ENCODE measurements around the gene KCNAB3. TPM values are rescaled to one million over a fixed set of nuclear protein-coding genes. Genes with fewer than 3 reads are reported as not detected.

The KCNAB3 gene
- total and polyA plus RNA-seq, 4 donors, result 3.2 to 33.6 (median 15.4) TPM

- peaks cover 93% of the 10 kb centered on the region for H3K36me3 ChIP-seq (ENCODE audit: control insufficient read depth, insufficient read depth, low read length)
- no peaks in the 10 kb centered on the region for H3K27me3 ChIP-seq (ENCODE audit: control insufficient read depth, insufficient read depth, low read length)
- 99% methylated on average over 5 of the region's 9 CpGs for WGBS (ENCODE audit: insufficient coverage)
- no peak for DNase-seq (ENCODE audit: low read depth in 4 of 6, low spot score in 6 of 6)
- H3K9me3 ChIP-seq (ENCODE audit: control insufficient read depth, insufficient read depth, low read length), result no peaks in the 10 kb centered on the region
- H3K4me1 ChIP-seq (ENCODE audit: control insufficient read depth, insufficient read depth, low read length), result no peaks in the 10 kb centered on the region
- no peak overlapping the region for H3K27ac ChIP-seq (ENCODE audit: low read depth, low read length)
- no peak overlapping the region for H3K4me3 ChIP-seq (ENCODE audit: low read depth, low read length)
These were observed 14.7 kb upstream of the KCNAB3 start for GRCh38 chr17:7944326-7944725.

GRCh38 chr17:7943291-7943690, 13.6 kb upstream of the KCNAB3 start:
- H3K36me3 ChIP-seq (ENCODE audit: control insufficient read depth, insufficient read depth, low read length), result peaks cover 88% of the 10 kb centered on the region
- DNase-seq (ENCODE audit: low read depth in 4 of 6, low spot score in 6 of 6), result no peak
- H3K27me3 ChIP-seq (ENCODE audit: control insufficient read depth, insufficient read depth, low read length), result no peaks in the 10 kb centered on the region
- H3K27ac ChIP-seq (ENCODE audit: low read depth, low read length), result no peak overlapping the region
- no peaks in the 10 kb centered on the region for H3K9me3 ChIP-seq (ENCODE audit: control insufficient read depth, insufficient read depth, low read length)
- no peaks in the 10 kb centered on the region for H3K4me1 ChIP-seq (ENCODE audit: control insufficient read depth, insufficient read depth, low read length)
- WGBS (ENCODE audit: insufficient coverage), result 81% methylated on average over 13 of the region's 13 CpGs
- no peak overlapping the region for H3K4me3 ChIP-seq (ENCODE audit: low read depth, low read length)

- Histone ChIP-seq H3K27ac (ENCODE audit: low read depth, low read length) (no peak overlapping the region), H3K27me3 (ENCODE audit: control insufficient read depth, insufficient read depth, low read length) (no peaks in the 10 kb centered on the region), H3K9me3 (ENCODE audit: control insufficient read depth, insufficient read depth, low read length) (no peaks in the 10 kb centered on the region), H3K36me3 (ENCODE audit: control insufficient read depth, insufficient read depth, low read length) (peaks cover 79% of the 10 kb centered on the region), H3K4me3 (ENCODE audit: low read depth, low read length) (no peak overlapping the region), H3K4me1 (ENCODE audit: control insufficient read depth, insufficient read depth, low read length) (no peaks in the 10 kb centered on the region)
- WGBS (ENCODE audit: insufficient coverage), result 100% methylated on average over 4 of the region's 6 CpGs
- no peak for DNase-seq (ENCODE audit: low read depth in 4 of 6, low spot score in 6 of 6)
These were observed 11.1 kb upstream of the KCNAB3 start for GRCh38 chr17:7940743-7941142.

GRCh38 chr17:7940034-7940433, 10.4 kb upstream of the KCNAB3 start:
- Histone ChIP-seq H3K27ac (ENCODE audit: low read depth, low read length) (no peak overlapping the region), H3K27me3 (ENCODE audit: control insufficient read depth, insufficient read depth, low read length) (no peaks in the 10 kb centered on the region), H3K4me3 (ENCODE audit: low read depth, low read length) (no peak overlapping the region), H3K9me3 (ENCODE audit: control insufficient read depth, insufficient read depth, low read length) (no peaks in the 10 kb centered on the region), H3K36me3 (ENCODE audit: control insufficient read depth, insufficient read depth, low read length) (peaks cover 73% of the 10 kb centered on the region), H3K4me1 (ENCODE audit: control insufficient read depth, insufficient read depth, low read length) (no peaks in the 10 kb centered on the region)
- 100% methylated on average over 4 of the region's 4 CpGs for WGBS (ENCODE audit: insufficient coverage)
- DNase-seq (ENCODE audit: low read depth in 4 of 6, low spot score in 6 of 6), result no peak

GRCh38 chr17:7935859-7936258, 6.2 kb upstream of the KCNAB3 start:
- no peak overlapping the region for H3K27ac ChIP-seq (ENCODE audit: low read depth, low read length)

GRCh38 chr17:7932949-7933348, 3.3 kb upstream of the KCNAB3 start:
- peak in 2 of 6 donors; percentile 4 to 37 for DNase-seq (ENCODE audit: low read depth in 4 of 6, low spot score in 6 of 6)
- peaks cover 21% of the 10 kb centered on the region for H3K36me3 ChIP-seq (ENCODE audit: control insufficient read depth, insufficient read depth, low read length)
- no peaks in the 10 kb centered on the region for H3K9me3 ChIP-seq (ENCODE audit: control insufficient read depth, insufficient read depth, low read length)
- peaks cover 48% of the 10 kb centered on the region for H3K4me1 ChIP-seq (ENCODE audit: control insufficient read depth, insufficient read depth, low read length)
- peak overlapping the region; percentile 71 for H3K27ac ChIP-seq (ENCODE audit: low read depth, low read length)
- peak overlapping the region; percentile 91 for H3K4me3 ChIP-seq (ENCODE audit: low read depth, low read length)
- 0% methylated on average over 9 of the region's 16 CpGs for WGBS (ENCODE audit: insufficient coverage)
- no peaks in the 10 kb centered on the region for H3K27me3 ChIP-seq (ENCODE audit: control insufficient read depth, insufficient read depth, low read length)

More at GRCh38 chr17:7935859-7936258, 6.2 kb upstream of the KCNAB3 start:
- peaks cover 36% of the 10 kb centered on the region for H3K36me3 ChIP-seq (ENCODE audit: control insufficient read depth, insufficient read depth, low read length)
- no peaks in the 10 kb centered on the region for H3K27me3 ChIP-seq (ENCODE audit: control insufficient read depth, insufficient read depth, low read length)
- no peaks in the 10 kb centered on the region for H3K9me3 ChIP-seq (ENCODE audit: control insufficient read depth, insufficient read depth, low read length)
- H3K4me3 ChIP-seq (ENCODE audit: low read depth, low read length), result no peak overlapping the region
- no peak for DNase-seq (ENCODE audit: low read depth in 4 of 6, low spot score in 6 of 6)
- peaks cover 24% of the 10 kb centered on the region for H3K4me1 ChIP-seq (ENCODE audit: control insufficient read depth, insufficient read depth, low read length)

- H3K4me1 ChIP-seq (ENCODE audit: control insufficient read depth, insufficient read depth, low read length), result peaks cover 48% of the 10 kb centered on the region
- peaks cover 21% of the 10 kb centered on the region for H3K36me3 ChIP-seq (ENCODE audit: control insufficient read depth, insufficient read depth, low read length)
- H3K27ac ChIP-seq (ENCODE audit: low read depth, low read length), result peak overlapping the region; percentile 71
- 0% methylated on average over 17 of the region's 17 CpGs for WGBS (ENCODE audit: insufficient coverage)
- no peak for DNase-seq (ENCODE audit: low read depth in 4 of 6, low spot score in 6 of 6)
- H3K4me3 ChIP-seq (ENCODE audit: low read depth, low read length), result peak overlapping the region; percentile 91
- no peaks in the 10 kb centered on the region for H3K9me3 ChIP-seq (ENCODE audit: control insufficient read depth, insufficient read depth, low read length)
- no peaks in the 10 kb centered on the region for H3K27me3 ChIP-seq (ENCODE audit: control insufficient read depth, insufficient read depth, low read length)
These were observed 2.8 kb upstream of the KCNAB3 start for GRCh38 chr17:7932483-7932891.

- H3K27me3 ChIP-seq (ENCODE audit: control insufficient read depth, insufficient read depth, low read length), result no peaks in the 10 kb centered on the region
- under 1% methylated on average over 52 of the region's 55 CpGs for WGBS (ENCODE audit: insufficient coverage)
These were observed 2.2 kb upstream of the KCNAB3 start, which contains the start of the genes CNTROB and TRAPPC1 for GRCh38 chr17:7931709-7932482. Gene CNTROB (plus strand): TSS chr17:7932206. CDS start chr17:7933080, 874 bp downstream. Gene TRAPPC1 (minus strand): TSS chr17:7931946. CDS start chr17:7931829, 117 bp downstream.

GRCh38 chr17:7930841-7931631, 1.4 kb upstream of the KCNAB3 start:
- H3K27ac ChIP-seq (ENCODE audit: low read depth, low read length), result peak overlapping the region; percentile 58
- no peaks in the 10 kb centered on the region for H3K27me3 ChIP-seq (ENCODE audit: control insufficient read depth, insufficient read depth, low read length)
- peaks cover 48% of the 10 kb centered on the region for H3K4me1 ChIP-seq (ENCODE audit: control insufficient read depth, insufficient read depth, low read length)
- no peaks in the 10 kb centered on the region for H3K9me3 ChIP-seq (ENCODE audit: control insufficient read depth, insufficient read depth, low read length)
- H3K36me3 ChIP-seq (ENCODE audit: control insufficient read depth, insufficient read depth, low read length), result peaks cover 9% of the 10 kb centered on the region
- no peak for DNase-seq (ENCODE audit: low read depth in 4 of 6, low spot score in 6 of 6)
- WGBS (ENCODE audit: insufficient coverage), result 46% methylated on average over 15 of the region's 20 CpGs
- peak overlapping the region; percentile 91 for H3K4me3 ChIP-seq (ENCODE audit: low read depth, low read length)

More at GRCh38 chr17:7931709-7932482, 2.2 kb upstream of the KCNAB3 start, which contains the start of the genes CNTROB and TRAPPC1:
- peak; percentile 97 to 100 (median 98) for DNase-seq (ENCODE audit: low read depth in 4 of 6, low spot score in 6 of 6)
- Histone ChIP-seq H3K36me3 (ENCODE audit: control insufficient read depth, insufficient read depth, low read length) (peaks cover 15% of the 10 kb centered on the region), H3K4me1 (ENCODE audit: control insufficient read depth, insufficient read depth, low read length) (peaks cover 48% of the 10 kb centered on the region), H3K4me3 (ENCODE audit: low read depth, low read length) (peak within 1 kb of the TSS; percentile 91), H3K9me3 (ENCODE audit: control insufficient read depth, insufficient read depth, low read length) (no peaks in the 10 kb centered on the region), H3K27ac (ENCODE audit: low read depth, low read length) (peak within 1 kb of the TSS; percentile 71)
